Ovary (tissue), 9 donors: ENCODE results near the gene MNAT1. TPM values are rescaled to one million over a fixed set of nuclear protein-coding genes. Genes with fewer than 3 reads are reported as not detected.

Experiments used
- DNase-seq, 5 donors: peaks; one replicate each; pipeline ENCODE4 v3.0.0-alpha.2; 2019 to 2020
- H3K27ac ChIP-seq, 2 donors: fragments of 200-600 bp; one replicate each; pipeline versions ENCODE4 v1.5.1 to v1.8.0; 2019 to 2022
- H3K27me3 ChIP-seq: fragments of 200-600 bp; one replicate; pipeline ENCODE4 v1.8.0; 2022
- H3K36me3 ChIP-seq: fragments of 200-600 bp; sonication (generic); one replicate; pipeline ENCODE4 v1.5.1; 2019
- H3K4me1 ChIP-seq: one replicate; pipeline ENCODE4 v1.8.1; 2013; ENCODE audit warnings: mild to moderate bottlenecking, moderate library complexity; ENCODE audit not compliant: insufficient read depth
- H3K4me3 ChIP-seq: fragments of 200-600 bp; sonication (generic); one replicate; pipeline ENCODE4 v1.5.1; 2017
- H3K9me3 ChIP-seq, 2 donors: fragments of 200-600 bp in 1 of 2; sonication (generic) in 1 of 2; one replicate each; pipeline versions ENCODE4 v1.5.1 to v1.8.1; 2013 to 2019; ENCODE audit warnings: mild to moderate bottlenecking in 1 of 2, moderate library complexity in 1 of 2
- CTCF ChIP-seq, 3 donors: fragments of 450-650 bp in 2 of 3; fragments of 200-600 bp in 1 of 3; IDR thresholded peaks; one replicate each; pipeline versions ENCODE4 v1.5.1 to v1.8.0; 2016 to 2022; ENCODE audit warnings: antibody characterized with exemption in 3 of 3, mild to moderate bottlenecking in 1 of 3
- EP300 ChIP-seq: sonication (generic); formaldehyde crosslinking; IDR thresholded peaks from one replicate; pipeline ENCODE4 v1.6.1; 2017; ENCODE audit warnings: antibody characterized with exemption
- POLR2A ChIP-seq: fragments of 450-650 bp; IDR thresholded peaks from one replicate; pipeline ENCODE4 v1.6.1; 2017; ENCODE audit warnings: antibody characterized with exemption, mild to moderate bottlenecking, moderate library complexity
- WGBS, 3 donors: extraction: QIAGEN DNeasy Blood & Tissue Kit in 1 of 3; methylation state at CpG; one replicate each; pipeline versions ENCODE4 v1.1.5 to v1.1.7; 2013 to 2017; 5-methylcytosine and 5-hydroxymethylcytosine counted together
- intact Hi-C, 4 donors: fragments of 100-400 bp; cut with DNase I; formaldehyde crosslinking; loops; one replicate each; pipeline versions ENCODE4 v1.11.0 to v1.15.1; 2022 to 2023
- polyA plus RNA-seq, 2 donors: library from polyadenylated mRNA; stranded (reverse); fragments of 200-250 nt in 1 of 2; fragments of 350-450 nt in 1 of 2; fragmentation: Illumina TruSeq in 1 of 2; extraction: RNeasy Lipid Tissue Mini Kit (QIAGEN cat#74804) in 1 of 2; gene quantifications; one replicate each; pipeline ENCODE4 v1.2.3, GENCODE V29; 2013 to 2014
- total RNA-seq, 7 donors: library from RNA; depleted of rRNA in 2 of 7; stranded (reverse); fragments of >200 nt in 2 of 7; fragmentation: NEBNext Ultra II Directional in 3 of 7; extraction: Animal tissue kit (Norgen Biotek cat#: 25700) in 3 of 7; gene quantifications; one replicate each; pipeline versions ENCODE4 v1.1.0 to v1.2.4, GENCODE V29; 2016 to 2023
- donor health status: DM: no; HTN: no; CAD: no; lungs with moderate emphysema.
- donor health status: DM: no; HTN: no; CAD: no.
- donor health status: Bipolar disorder and iron deficiency.
- donor health status: DM: yes; HTN: yes; CAD: no.
- donor health status: DM: no; HTN: no; CAD: no.
- donor health status: DM: yes; HTN: yes; CAD: no.

MNAT1 gene
- total and polyA plus RNA-seq, 9 donors: 23.0 to 59.4 (median 32.8) TPM

GRCh38 chr14:60786905-60787304 lies 52.3 kb downstream of the MNAT1 start:
- 82 to 95% (median 90%) methylated on average over 3 of the region's 3 CpGs for WGBS, 3 donors
- DNase-seq: no peak
- Histone ChIP-seq H3K27me3 (no peaks in the 10 kb centered on the region), H3K9me3 (no peaks in the 10 kb centered on the region), H3K4me1 (no peaks in the 10 kb centered on the region), H3K4me3 (no peak overlapping the region), H3K36me3 (no peaks in the 10 kb centered on the region), H3K27ac (no peak overlapping the region)
- intact Hi-C loops: no loop called here
- no peak for TF ChIP-seq EP300
- no peak for TF ChIP-seq CTCF (IDR thresholded peaks at IDR 0.05)
- no peak for TF ChIP-seq POLR2A

- no peak overlapping the region for H3K4me3 ChIP-seq
- no peaks in the 10 kb centered on the region for H3K36me3 ChIP-seq
- no peaks in the 10 kb centered on the region for H3K9me3 ChIP-seq
- intact Hi-C loops: no loop called here
- no peaks in the 10 kb centered on the region for H3K27me3 ChIP-seq
- no peak for TF ChIP-seq EP300
- no peak for DNase-seq
- no peaks in the 10 kb centered on the region for H3K4me1 ChIP-seq
- H3K27ac ChIP-seq: no peak overlapping the region
- WGBS, 3 donors: 74 to 88% (median 86%) methylated on average over 1 of the region's 1 CpG
Observed at GRCh38 chr14:60789656-60790055, 55.1 kb downstream of the MNAT1 start.

- TF ChIP-seq EP300 (no peak), CTCF (IDR thresholded peaks at IDR 0.05) (no peak), POLR2A (no peak)
- H3K36me3 ChIP-seq: no peaks in the 10 kb centered on the region
- no peaks in the 10 kb centered on the region for H3K27me3 ChIP-seq
- intact Hi-C loops: no loop called here
- no peak overlapping the region for H3K4me3 ChIP-seq
- no peaks in the 10 kb centered on the region for H3K9me3 ChIP-seq
- H3K27ac ChIP-seq: no peak overlapping the region
- 86 to 98% (median 94%) methylated on average over 1 of the region's 1 CpG for WGBS, 3 donors
- H3K4me1 ChIP-seq: no peaks in the 10 kb centered on the region
- DNase-seq: no peak
Observed at GRCh38 chr14:60790850-60791249, 56.3 kb downstream of the MNAT1 start.

- no peak overlapping the region for H3K27ac ChIP-seq
- H3K36me3 ChIP-seq: no peaks in the 10 kb centered on the region
- no peak overlapping the region for H3K4me3 ChIP-seq
- H3K27me3 ChIP-seq: no peaks in the 10 kb centered on the region
- no peak for DNase-seq
- H3K9me3 ChIP-seq: no peaks in the 10 kb centered on the region
- no peaks in the 10 kb centered on the region for H3K4me1 ChIP-seq
- intact Hi-C loops: no loop called here
- TF ChIP-seq POLR2A: no peak
- no peak for TF ChIP-seq CTCF (IDR thresholded peaks at IDR 0.05)
- no peak for TF ChIP-seq EP300
Observed at GRCh38 chr14:60796434-60796833, 61.9 kb downstream of the MNAT1 start.

GRCh38 chr14:60800409-60800808 lies 65.8 kb downstream of the MNAT1 start:
- no peak for DNase-seq
- H3K27me3 ChIP-seq: no peaks in the 10 kb centered on the region
- H3K4me3 ChIP-seq: no peak overlapping the region
- no peaks in the 10 kb centered on the region for H3K36me3 ChIP-seq
- H3K27ac ChIP-seq: no peak overlapping the region
- intact Hi-C loops: no loop called here
- no peaks in the 10 kb centered on the region for H3K4me1 ChIP-seq
- H3K9me3 ChIP-seq: no peaks in the 10 kb centered on the region
- TF ChIP-seq POLR2A (no peak), CTCF (IDR thresholded peaks at IDR 0.05) (no peak), EP300 (no peak)
- WGBS, 3 donors: 92 to 100% (median 96%) methylated on average over 2 of the region's 2 CpGs
